Adipocyte (in vitro differentiated cells): Measurements from ENCODE around the gene KDM6A.

Source experiments
- DNase-seq: peaks from one replicate; pipeline ENCODE4 v3.0.0-alpha.2; 2015; ENCODE audit warnings: low read depth
- H3K27me3 ChIP-seq: replicated peaks from 2 replicates; pipeline ENCODE4 v1.7.0; 2013; ENCODE audit warnings: mild to moderate bottlenecking, low read length, moderate library complexity; ENCODE audit not compliant: control insufficient read depth, insufficient read depth
- H3K36me3 ChIP-seq: 2 replicates; pipeline ENCODE4 v1.7.0; 2013; ENCODE audit warnings: low read length, mild to moderate bottlenecking, moderate library complexity; ENCODE audit not compliant: control insufficient read depth, insufficient read depth, severe bottlenecking
- H3K4me1 ChIP-seq: 2 replicates; pipeline ENCODE4 v1.7.0; 2013; ENCODE audit warnings: mild to moderate bottlenecking, low read length, moderate library complexity; ENCODE audit not compliant: control insufficient read depth, insufficient read depth
- H3K4me3 ChIP-seq: 2 replicates; pipeline ENCODE4 v1.7.0; 2013; ENCODE audit warnings: mild to moderate bottlenecking, low read length, moderate library complexity
- H3K9ac ChIP-seq: 2 replicates; pipeline ENCODE4 v1.7.0; 2013; ENCODE audit warnings: mild to moderate bottlenecking, low read length, moderate library complexity
- H3K9me3 ChIP-seq: 2 replicates; pipeline ENCODE4 v1.7.0; 2013; ENCODE audit warnings: mild to moderate bottlenecking, low read length, moderate library complexity; ENCODE audit not compliant: control insufficient read depth

The KDM6A gene

GRCh38 chrX:45150821-45151220 lies 277.8 kb downstream of the KDM6A start:
- Histone ChIP-seq H3K4me1 (peaks cover 12% of the 10 kb centered on the region), H3K36me3 (no peaks in the 10 kb centered on the region), H3K9ac (no peak overlapping the region), H3K4me3 (no peak overlapping the region), H3K27me3 (peaks cover 37% of the 10 kb centered on the region), H3K9me3 (no peaks in the 10 kb centered on the region)
- DNase-seq, result no peak

- H3K9me3 ChIP-seq, result no peaks in the 10 kb centered on the region
- H3K4me1 ChIP-seq, result peaks cover 12% of the 10 kb centered on the region
- no peak overlapping the region for H3K4me3 ChIP-seq
- H3K27me3 ChIP-seq, result peaks cover 36% of the 10 kb centered on the region
- H3K36me3 ChIP-seq, result no peaks in the 10 kb centered on the region
- no peak for DNase-seq
- no peak overlapping the region for H3K9ac ChIP-seq
These were observed 281.0 kb downstream of the KDM6A start for GRCh38 chrX:45154033-45154360.

- Histone ChIP-seq H3K36me3 (no peaks in the 10 kb centered on the region), H3K4me3 (no peak overlapping the region), H3K9ac (no peak overlapping the region), H3K27me3 (peaks cover 32% of the 10 kb centered on the region), H3K9me3 (no peaks in the 10 kb centered on the region), H3K4me1 (peaks cover 12% of the 10 kb centered on the region)
- DNase-seq, result no peak
These were observed 281.5 kb downstream of the KDM6A start for GRCh38 chrX:45154462-45154861.

GRCh38 chrX:45157647-45158046 lies 284.7 kb downstream of the KDM6A start:
- Histone ChIP-seq H3K9me3 (peaks cover 20% of the 10 kb centered on the region), H3K27me3 (peaks cover 24% of the 10 kb centered on the region), H3K4me3 (no peak overlapping the region), H3K36me3 (no peaks in the 10 kb centered on the region), H3K9ac (no peak overlapping the region), H3K4me1 (peaks cover 12% of the 10 kb centered on the region)
- no peak for DNase-seq
